PFSK-1 (cell line): Measurements from ENCODE around the gene HNF4A.

Experiments
- FOXP2 ChIP-seq: optimal IDR thresholded peaks from 2 replicates; pipeline ENCODE3; 2011; ENCODE audit warnings: borderline replicate concordance, control low read depth, inconsistent platforms; ENCODE audit not compliant: insufficient read depth; ENCODE audit errors: extremely low read length, extremely low read depth
- POLR2AphosphoS5 ChIP-seq: IDR thresholded peaks from 2 replicates; pipeline ENCODE4 v1.6.1; 2012; ENCODE audit warnings: low read depth, mild to moderate bottlenecking, control low read depth, low read length, moderate library complexity
- SIN3A ChIP-seq: IDR thresholded peaks from 2 replicates; pipeline ENCODE4 v1.6.1; 2012; ENCODE audit warnings: mild to moderate bottlenecking, low read length, moderate library complexity, borderline replicate concordance; ENCODE audit not compliant: insufficient read depth
- TAF1 ChIP-seq: IDR thresholded peaks from 2 replicates; pipeline ENCODE4 v1.6.1; 2012; ENCODE audit warnings: low read length, control low read depth, borderline replicate concordance; ENCODE audit not compliant: insufficient read depth
- TF ChIP-seq, protein P1 (sequence below), 2 experiments: IDR thresholded peaks; 2 replicates each; pipeline versions ENCODE4 v1.6.1 to v1.8.0; 2011 to 2012; ENCODE audit warnings: low read depth in 2 of 2, low read length in 2 of 2, control low read depth in 1 of 2, inconsistent platforms in 1 of 2, mild to moderate bottlenecking in 1 of 2, moderate library complexity in 1 of 2; ENCODE audit not compliant: insufficient read depth in 1 of 2

The HNF4A gene

DNA sequence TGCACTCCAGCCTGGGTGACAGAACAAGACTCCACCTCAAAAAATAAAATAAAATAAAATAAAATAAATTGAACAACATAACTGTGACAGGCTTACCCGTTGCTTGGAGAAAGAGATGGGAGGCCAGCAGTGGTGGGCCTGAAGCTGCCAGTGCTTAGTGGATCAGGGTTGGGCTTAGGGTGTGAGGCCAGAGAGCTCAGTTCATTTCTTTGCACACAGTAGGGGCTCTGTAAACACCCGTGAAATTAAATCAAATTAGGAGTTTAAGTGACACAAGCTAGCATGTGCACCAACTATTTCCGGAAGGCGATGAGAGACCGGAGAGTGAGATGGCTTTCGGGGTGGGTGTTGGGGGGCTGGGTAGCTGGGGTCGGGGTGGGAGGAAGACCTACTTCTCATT, 94.4 kb downstream of the HNF4A start:
- TF ChIP-seq, protein P1, sequence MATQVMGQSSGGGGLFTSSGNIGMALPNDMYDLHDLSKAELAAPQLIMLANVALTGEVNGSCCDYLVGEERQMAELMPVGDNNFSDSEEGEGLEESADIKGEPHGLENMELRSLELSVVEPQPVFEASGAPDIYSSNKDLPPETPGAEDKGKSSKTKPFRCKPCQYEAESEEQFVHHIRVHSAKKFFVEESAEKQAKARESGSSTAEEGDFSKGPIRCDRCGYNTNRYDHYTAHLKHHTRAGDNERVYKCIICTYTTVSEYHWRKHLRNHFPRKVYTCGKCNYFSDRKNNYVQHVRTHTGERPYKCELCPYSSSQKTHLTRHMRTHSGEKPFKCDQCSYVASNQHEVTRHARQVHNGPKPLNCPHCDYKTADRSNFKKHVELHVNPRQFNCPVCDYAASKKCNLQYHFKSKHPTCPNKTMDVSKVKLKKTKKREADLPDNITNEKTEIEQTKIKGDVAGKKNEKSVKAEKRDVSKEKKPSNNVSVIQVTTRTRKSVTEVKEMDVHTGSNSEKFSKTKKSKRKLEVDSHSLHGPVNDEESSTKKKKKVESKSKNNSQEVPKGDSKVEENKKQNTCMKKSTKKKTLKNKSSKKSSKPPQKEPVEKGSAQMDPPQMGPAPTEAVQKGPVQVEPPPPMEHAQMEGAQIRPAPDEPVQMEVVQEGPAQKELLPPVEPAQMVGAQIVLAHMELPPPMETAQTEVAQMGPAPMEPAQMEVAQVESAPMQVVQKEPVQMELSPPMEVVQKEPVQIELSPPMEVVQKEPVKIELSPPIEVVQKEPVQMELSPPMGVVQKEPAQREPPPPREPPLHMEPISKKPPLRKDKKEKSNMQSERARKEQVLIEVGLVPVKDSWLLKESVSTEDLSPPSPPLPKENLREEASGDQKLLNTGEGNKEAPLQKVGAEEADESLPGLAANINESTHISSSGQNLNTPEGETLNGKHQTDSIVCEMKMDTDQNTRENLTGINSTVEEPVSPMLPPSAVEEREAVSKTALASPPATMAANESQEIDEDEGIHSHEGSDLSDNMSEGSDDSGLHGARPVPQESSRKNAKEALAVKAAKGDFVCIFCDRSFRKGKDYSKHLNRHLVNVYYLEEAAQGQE (IDR thresholded peaks at IDR 0.05; ENCODE audit: insufficient read depth in 1 of 2, low read depth in 2 of 2, low read length in 2 of 2): no peak
- TF ChIP-seq POLR2AphosphoS5 (no peak), SIN3A (no peak), FOXP2 (no peak), TAF1 (no peak)

DNA sequence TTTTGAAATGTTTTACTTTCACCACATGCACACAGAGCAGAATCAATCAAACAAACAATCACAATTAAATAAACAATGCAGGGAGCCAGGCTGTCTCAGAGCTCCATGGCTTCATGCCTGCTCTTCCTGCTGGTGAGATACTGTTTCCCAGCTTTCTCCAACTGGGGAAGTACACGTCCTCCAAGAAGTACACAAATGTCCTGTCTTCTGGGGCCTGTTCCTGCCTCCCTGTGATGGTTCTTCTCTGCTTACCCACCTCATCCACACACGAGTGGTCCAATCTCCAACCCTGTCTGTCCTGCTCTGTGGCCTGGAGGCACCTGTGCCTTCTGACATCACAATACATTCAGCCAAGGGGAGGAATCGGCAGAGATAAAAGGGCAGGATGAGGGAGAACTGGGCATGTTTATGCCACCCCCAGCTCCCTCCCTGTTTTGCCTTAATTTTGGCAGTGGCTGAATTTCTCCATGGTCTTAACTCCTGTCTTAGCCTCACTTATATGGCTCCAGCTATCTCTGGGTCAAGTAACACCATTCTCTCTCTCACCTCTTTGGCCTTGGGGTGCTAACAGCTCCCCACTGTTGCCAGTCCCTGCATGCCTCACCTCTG, 94.9 kb downstream of the HNF4A start:
- TF ChIP-seq, protein P1 (IDR thresholded peaks at IDR 0.05; ENCODE audit: insufficient read depth in 1 of 2, low read depth in 2 of 2, low read length in 2 of 2): no peak
- TF ChIP-seq SIN3A (no peak), FOXP2 (no peak), POLR2AphosphoS5 (no peak), TAF1 (no peak)

DNA sequence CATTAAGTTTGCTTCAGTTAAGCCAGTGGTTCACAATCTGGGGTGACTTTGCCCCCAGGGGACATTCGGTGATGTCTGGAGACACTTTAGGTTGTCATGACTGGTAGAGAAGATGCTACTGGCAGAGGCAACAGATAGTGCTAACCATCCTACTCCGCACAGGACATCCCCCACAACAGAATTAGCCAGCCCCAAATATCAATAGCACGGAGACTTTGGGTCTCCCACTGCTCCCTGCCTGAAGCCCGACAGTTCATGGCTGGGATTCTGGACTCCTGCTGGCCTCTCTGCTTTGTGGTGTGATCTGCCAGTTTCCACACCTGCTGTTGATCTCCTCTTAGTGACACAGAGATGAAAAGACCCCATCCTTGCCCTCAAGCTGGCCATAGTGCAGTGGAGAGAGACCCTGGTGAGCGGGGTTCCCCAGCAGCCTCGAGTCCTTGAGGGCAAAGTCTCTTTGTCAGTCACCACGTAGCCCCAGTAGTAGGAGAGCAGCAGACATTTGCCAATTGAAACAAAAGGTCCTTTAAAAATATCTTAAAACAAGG, 95.5 kb downstream of the HNF4A start:
- TF ChIP-seq TAF1: no peak
- TF ChIP-seq POLR2AphosphoS5: no peak
- no peak for TF ChIP-seq SIN3A
- TF ChIP-seq, protein P1 (IDR thresholded peaks at IDR 0.05; ENCODE audit: insufficient read depth in 1 of 2, low read depth in 2 of 2, low read length in 2 of 2): no peak
- TF ChIP-seq FOXP2: no peak

DNA sequence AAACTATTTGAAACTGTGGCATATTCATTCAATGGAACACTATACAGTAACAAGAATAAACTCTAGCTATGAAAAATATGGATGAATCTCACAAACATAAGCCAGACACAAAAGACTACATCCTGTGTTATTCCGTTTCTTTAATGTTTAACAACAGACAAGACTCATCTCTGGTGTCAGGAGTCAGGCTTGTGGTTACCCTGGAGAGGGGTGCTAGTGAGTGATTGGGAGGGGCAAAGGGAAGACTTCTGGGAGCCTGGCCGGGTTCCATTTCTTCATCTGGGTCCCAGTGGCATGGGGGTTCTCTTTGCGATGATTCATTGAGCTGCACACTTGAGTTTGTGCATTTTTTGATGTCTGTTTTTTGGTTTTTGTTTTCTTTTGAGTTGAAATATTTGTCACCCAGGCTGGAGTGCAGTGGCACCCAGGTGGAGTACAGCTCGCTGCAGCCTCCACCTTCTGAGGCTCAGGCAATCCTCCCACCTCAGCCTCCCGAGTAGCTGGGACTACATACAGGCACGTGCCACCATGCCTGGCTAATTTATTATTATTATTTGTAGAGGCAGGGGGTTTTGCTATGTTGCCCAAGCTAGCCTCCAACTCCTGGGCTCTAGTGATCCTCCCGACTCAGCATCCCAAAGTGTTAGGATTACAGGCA, 98.9 kb downstream of the HNF4A start:
- TF ChIP-seq, protein P1 (IDR thresholded peaks at IDR 0.05; ENCODE audit: insufficient read depth in 1 of 2, low read depth in 2 of 2, low read length in 2 of 2): no peak
- no peak for TF ChIP-seq FOXP2
- no peak for TF ChIP-seq SIN3A
- no peak for TF ChIP-seq POLR2AphosphoS5
- no peak for TF ChIP-seq TAF1
